GM12878 (cell line): ENCODE data around the gene SUMF1. TPM values are rescaled to one million over a fixed set of nuclear protein-coding genes. Genes with fewer than 3 reads are reported as not detected.

Experiments
- ATAC-seq: fragments of 200-7000 bp; cut with Tn5 transposase; 3 replicates; pipeline ENCODE4 v1.9.1; 2020; ENCODE audit warnings: mild to moderate bottlenecking, moderate library complexity
- BruUV-seq: library from RNA; stranded (reverse); fragments of 400-500 nt; replicated peaks from 2 replicates; lab custom pipeline; 2021; lab: Mats Ljungman, UMichigan
- CTCF ChIA-PET: fragments of 300-600 bp; sonication (Branson Sonifier 250); formaldehyde crosslinking; extraction: SDS; loops from one replicate; lab custom pipeline; 2021; ENCODE audit warnings: inconsistent platforms; lab: Yijun Ruan, JAX
- POLR2A ChIA-PET: fragments of 350-600 bp; formaldehyde crosslinking; extraction: SDS; loops from one replicate; lab custom pipeline; 2021; ENCODE audit warnings: inconsistent platforms; lab: Charles Lee
- RAD21 ChIA-PET: fragments of 300-600 bp; sonication (Branson Sonifier 250); formaldehyde crosslinking; loops from one replicate; lab custom pipeline; 2023; ENCODE audit warnings: antibody characterized with exemption; ENCODE audit not compliant: unreplicated experiment; lab: Charles Lee
- SMC1A ChIA-PET: fragments of 300-600 bp; sonication (Branson Sonifier 250); formaldehyde crosslinking; loops from one replicate; lab custom pipeline; 2023; ENCODE audit not compliant: unreplicated experiment, uncharacterized antibody; lab: Charles Lee
- DNase-seq: peaks from one replicate; pipeline ENCODE4 v3.0.0-alpha.2; 2011; ENCODE audit warnings: low read depth, low spot score
- FAIRE-seq: peaks from 3 replicates; lab custom pipeline; 2011; peaks lifted over from hg19 to GRCh38; lab: Jason Lieb, UNC
- H2AFZ ChIP-seq: 2 replicates; pipeline ENCODE4 v1.6.0; 2011; ENCODE audit warnings: low read depth, low read length, control low read depth; ENCODE audit not compliant: control insufficient read depth
- H3K27ac ChIP-seq: 2 replicates; pipeline ENCODE4 v1.5.1; 2011; ENCODE audit warnings: control low read depth; ENCODE audit not compliant: control insufficient read depth, insufficient read depth
- H3K27me3 ChIP-seq, 2 experiments: replicated peaks in 1 of 2; 2 replicates each; pipeline versions ENCODE4 v1.6.0 to v1.6.1; 2011; ENCODE audit warnings: low read length in 1 of 2; ENCODE audit not compliant: control insufficient read depth in 2 of 2, insufficient read depth in 2 of 2
- H3K36me3 ChIP-seq, 2 experiments: 2 replicates each; pipeline ENCODE4 v1.5.1; 2011; ENCODE audit warnings: low read length in 1 of 2; ENCODE audit not compliant: control insufficient read depth in 2 of 2, insufficient read depth in 2 of 2
- H3K4me1 ChIP-seq: 2 replicates; pipeline ENCODE4 v1.6.1; 2011; ENCODE audit warnings: mild to moderate bottlenecking, low read length, moderate library complexity, mixed read lengths; ENCODE audit not compliant: control insufficient read depth, insufficient read depth
- H3K4me2 ChIP-seq: 2 replicates; pipeline ENCODE4 v1.6.0; 2011; ENCODE audit warnings: control low read depth; ENCODE audit not compliant: control insufficient read depth, insufficient read depth
- H3K4me3 ChIP-seq: fragments of 200-600 bp; sonication (generic); 2 replicates; pipeline ENCODE4 v1.5.1; 2016
- H3K79me2 ChIP-seq: 2 replicates; pipeline ENCODE4 v1.6.0; 2011; ENCODE audit warnings: low read length; ENCODE audit not compliant: control insufficient read depth, insufficient read depth
- H3K9ac ChIP-seq: 2 replicates; pipeline ENCODE4 v1.8.0; 2011; ENCODE audit warnings: low read length, control low read depth, mixed read lengths; ENCODE audit not compliant: control insufficient read depth, insufficient read depth
- H3K9me3 ChIP-seq: replicated peaks from 3 replicates; pipeline ENCODE4 v1.5.1; 2011; ENCODE audit warnings: mild to moderate bottlenecking, low read length; ENCODE audit not compliant: control insufficient read depth, insufficient read depth
- H4K20me1 ChIP-seq: 2 replicates; pipeline ENCODE4 v1.6.0; 2011; ENCODE audit not compliant: control insufficient read depth, insufficient read depth
- BHLHE40 ChIP-seq, 2 experiments: fragments of 450-650 bp in 1 of 2; IDR thresholded peaks; 2 replicates each; pipeline ENCODE4 v1.6.1; 2011 to 2017; ENCODE audit warnings: low read depth in 2 of 2, borderline replicate concordance in 1 of 2, improper control_type of control experiment in 1 of 2, low read length in 1 of 2, mild to moderate bottlenecking in 1 of 2
- JUND ChIP-seq: IDR thresholded peaks from 2 replicates; pipeline ENCODE4 v1.6.1; 2012; ENCODE audit warnings: low read depth, mild to moderate bottlenecking, low read length, improper control_type of control experiment, moderate library complexity
- MEF2B ChIP-seq: fragments of 450-650 bp; IDR thresholded peaks from 2 replicates; pipeline ENCODE4 v1.6.1; 2018; ENCODE audit warnings: mild to moderate bottlenecking, moderate library complexity; ENCODE audit not compliant: partially characterized antibody, poor library complexity, severe bottlenecking
- MXI1 ChIP-seq: fragments of 150-350 bp; IDR thresholded peaks from 2 replicates; pipeline ENCODE4 v1.6.1; 2011; ENCODE audit warnings: low read depth, mild to moderate bottlenecking, inconsistent platforms, low read length, improper control_type of control experiment
- NFYB ChIP-seq: IDR thresholded peaks from 2 replicates; pipeline ENCODE4 v1.6.1; 2011; ENCODE audit warnings: low read depth, mild to moderate bottlenecking, low read length, improper control_type of control experiment, moderate library complexity; ENCODE audit not compliant: insufficient read depth
- SIX5 ChIP-seq: IDR thresholded peaks from 2 replicates; pipeline ENCODE4 v1.6.1; 2011; ENCODE audit warnings: mild to moderate bottlenecking, low read depth, low read length, moderate library complexity; ENCODE audit not compliant: severe bottlenecking
- SUPT20H ChIP-seq: IDR thresholded peaks from 2 replicates; pipeline ENCODE4 v1.6.1; 2011; ENCODE audit warnings: low read depth, mild to moderate bottlenecking, low read length, moderate library complexity, borderline replicate concordance; ENCODE audit not compliant: control insufficient read depth
- TCF7 ChIP-seq: IDR thresholded peaks from 2 replicates; pipeline ENCODE4 v1.6.1; 2014; ENCODE audit warnings: antibody characterized with exemption, borderline replicate concordance
- WGBS: methylation state at CpG from one replicate; pipeline ENCODE4 v1.1.6; 2016; ENCODE audit warnings: low lambda C conversion rate; ENCODE audit not compliant: insufficient replicate concordance, insufficient coverage; ENCODE audit errors: missing lambda C conversion rate; 5-methylcytosine and 5-hydroxymethylcytosine counted together
- in situ Hi-C: fragments of 300-500 bp; cut with MboI; formaldehyde crosslinking; loops from 9 replicates; pipeline ENCODE4 v1.14.3; 2018; ENCODE audit warnings: mixed read lengths
- intact Hi-C: fragments of 100-400 bp; cut with micrococcal nuclease; formaldehyde crosslinking; loops from one replicate; pipeline ENCODE4 v1.14.2; 2022; ENCODE audit not compliant: unreplicated experiment
- polyA plus RNA-seq, 11 experiments: library from polyadenylated mRNA; depleted of rRNA in 4 of 11; unstranded in 6 of 11; stranded (reverse) in 5 of 11; fragments of >200 nt; fragmentation: Nextera tagmentation in 4 of 11; fragmentation: Illumina TruSeq in 1 of 11; extraction: Ambion mirVana in 4 of 11; extraction: Trizol in 1 of 11; gene quantifications; 1 replicate in 1 of 11; 2 replicates in 10 of 11; pipeline versions ENCODE4 v1.2.1 to v1.2.3, GENCODE V29; 2011 to 2016; ENCODE audit warnings: inconsistent platforms in 2 of 11, missing spikeins in 2 of 11, low read depth in 1 of 11
- total RNA-seq, 4 experiments: library from RNA; depleted of rRNA in 3 of 4; stranded (reverse); fragments of >200 nt in 3 of 4; fragmentation: Illumina TruSeq in 1 of 4; extraction: Trizol in 1 of 4; gene quantifications; 2 replicates each; pipeline versions ENCODE4 v1.2.1 to v1.2.3, GENCODE V29; 2013 to 2021
- TF ChIP-seq, protein P1 (sequence below): fragments of 150-350 bp; IDR thresholded peaks from 2 replicates; pipeline ENCODE4 v1.6.1; 2016; ENCODE audit warnings: low read depth, low read length
- TF ChIP-seq, protein P2 (sequence below): fragments of 450-650 bp; IDR thresholded peaks from 2 replicates; pipeline ENCODE4 v1.6.1; 2017; ENCODE audit warnings: antibody characterized with exemption, mild to moderate bottlenecking, moderate library complexity
- TF ChIP-seq, protein P3 (sequence below): fragments of 450-650 bp; IDR thresholded peaks from 2 replicates; pipeline ENCODE4 v1.6.1; 2017; ENCODE audit warnings: low read depth, mild to moderate bottlenecking, moderate library complexity

The SUMF1 gene
- total and polyA plus RNA-seq, 10 of the 15 experiments (the other 5 are each of a cell fraction or from before 2014, with no cell fraction given): 3.2 to 14.3 (median 8.5) TPM

GRCh38 chr3:4429648-4430350 lies 37.3 kb downstream of the SUMF1 start (continued):
- TF ChIP-seq, protein P1, sequence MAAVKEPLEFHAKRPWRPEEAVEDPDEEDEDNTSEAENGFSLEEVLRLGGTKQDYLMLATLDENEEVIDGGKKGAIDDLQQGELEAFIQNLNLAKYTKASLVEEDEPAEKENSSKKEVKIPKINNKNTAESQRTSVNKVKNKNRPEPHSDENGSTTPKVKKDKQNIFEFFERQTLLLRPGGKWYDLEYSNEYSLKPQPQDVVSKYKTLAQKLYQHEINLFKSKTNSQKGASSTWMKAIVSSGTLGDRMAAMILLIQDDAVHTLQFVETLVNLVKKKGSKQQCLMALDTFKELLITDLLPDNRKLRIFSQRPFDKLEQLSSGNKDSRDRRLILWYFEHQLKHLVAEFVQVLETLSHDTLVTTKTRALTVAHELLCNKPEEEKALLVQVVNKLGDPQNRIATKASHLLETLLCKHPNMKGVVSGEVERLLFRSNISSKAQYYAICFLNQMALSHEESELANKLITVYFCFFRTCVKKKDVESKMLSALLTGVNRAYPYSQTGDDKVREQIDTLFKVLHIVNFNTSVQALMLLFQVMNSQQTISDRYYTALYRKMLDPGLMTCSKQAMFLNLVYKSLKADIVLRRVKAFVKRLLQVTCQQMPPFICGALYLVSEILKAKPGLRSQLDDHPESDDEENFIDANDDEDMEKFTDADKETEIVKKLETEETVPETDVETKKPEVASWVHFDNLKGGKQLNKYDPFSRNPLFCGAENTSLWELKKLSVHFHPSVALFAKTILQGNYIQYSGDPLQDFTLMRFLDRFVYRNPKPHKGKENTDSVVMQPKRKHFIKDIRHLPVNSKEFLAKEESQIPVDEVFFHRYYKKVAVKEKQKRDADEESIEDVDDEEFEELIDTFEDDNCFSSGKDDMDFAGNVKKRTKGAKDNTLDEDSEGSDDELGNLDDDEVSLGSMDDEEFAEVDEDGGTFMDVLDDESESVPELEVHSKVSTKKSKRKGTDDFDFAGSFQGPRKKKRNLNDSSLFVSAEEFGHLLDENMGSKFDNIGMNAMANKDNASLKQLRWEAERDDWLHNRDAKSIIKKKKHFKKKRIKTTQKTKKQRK: no peak
- no peak for TF ChIP-seq JUND
- TF ChIP-seq MEF2B: no peak
- TF ChIP-seq SUPT20H: no peak
- no peak for TF ChIP-seq SIX5
- TF ChIP-seq TCF7: no peak

DNA sequence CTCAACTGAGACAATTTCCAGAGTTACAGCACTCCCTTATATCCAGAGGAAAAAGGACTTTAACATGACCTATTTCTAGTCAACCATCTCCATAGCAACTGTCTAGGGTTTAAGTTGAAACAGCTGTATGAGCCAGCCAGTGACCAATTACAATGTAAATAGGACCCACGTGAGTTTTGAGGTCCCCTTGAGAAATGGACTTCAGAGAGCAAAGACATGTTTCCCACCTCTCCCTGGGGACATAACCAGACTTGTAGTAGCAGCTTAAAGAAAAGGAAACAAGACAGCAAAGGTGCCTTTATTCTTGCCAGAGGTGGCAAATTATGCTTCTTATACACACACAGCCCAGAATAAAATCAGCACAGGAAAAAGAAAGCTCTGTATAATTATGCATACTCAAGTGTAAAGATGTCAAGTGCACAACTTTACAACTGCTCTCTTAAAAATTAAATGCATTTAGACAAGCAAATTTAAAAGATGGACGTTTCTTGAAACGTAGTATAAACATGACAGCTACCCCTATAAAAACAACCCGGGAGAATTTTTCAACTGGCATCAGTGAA lies 40.2 kb downstream of the SUMF1 start:
- Histone ChIP-seq H2AFZ (peak overlapping the region; percentile 34; the same call in 1 of the 2 replicates), H3K4me1 (peaks cover 11% of the 10 kb centered on the region), H3K79me2 (no peaks in the 10 kb centered on the region), H4K20me1 (no peaks in the 10 kb centered on the region), H3K4me2 (0 out of 2 replicates have a peak overlapping the region, but pooled peaks have one; percentile 12), H3K27ac (peak overlapping the region; percentile 33), H3K9me3 (peaks cover 1% of the 10 kb centered on the region; the same call in 2 of the 3 replicates), H3K9ac (no peak overlapping the region), H3K36me3 (no peaks in the 10 kb centered on the region), H3K27me3 (no peaks in the 10 kb centered on the region), H3K4me3 (no peak overlapping the region)
- FAIRE-seq (no peak), ATAC-seq (peak; percentile 90), DNase-seq (peak; percentile 91)
- RAD21 ChIA-PET: interaction anchor here (0.9 to 4.4 kb wide), 11 partner anchors 10 to 329 kb away, joined by 3 to 19 read pairs (median 5); partner anchors contain the start of genes ITPR1 and SUMF1
- intact Hi-C loops: loop anchor here (5.0 kb wide), 2 partner anchors 65 to 80 kb away; partner anchors contain the start of gene ITPR1
- CTCF ChIA-PET: interaction anchor here (1.0 to 2.6 kb wide), 4 partner anchors 67 to 207 kb away, joined by 4 to 8 read pairs (median 4); partner anchors contain the start of gene ITPR1
- no TSS peak for BruUV-seq
- WGBS: 40% methylated on average over 4 of the region's 4 CpGs
- POLR2A ChIA-PET: interaction anchor here (0.7 to 2.4 kb wide), 3 partner anchors 17 to 81 kb away, joined by 5 to 8 read pairs (median 6); partner anchors contain the start of gene ITPR1
- in situ Hi-C loops: no loop called here
- SMC1A ChIA-PET: interaction anchor here (0.7 to 3.3 kb wide), 12 partner anchors 8 to 94 kb away, joined by 3 to 16 read pairs (median 4); no protein-coding TSS in a partner anchor
- peak; percentile 63; the same call in 1 of the 2 replicates for TF ChIP-seq MXI1
- peak; percentile 71 to 77 for TF ChIP-seq BHLHE40 (IDR thresholded peaks at IDR 0.05; ENCODE audit: borderline replicate concordance in 1 of 2, low read depth in 2 of 2, low read length in 1 of 2)
- peak; percentile 48; the same call in 1 of the 2 replicates for TF ChIP-seq NFYB
- TF ChIP-seq, protein P2, sequence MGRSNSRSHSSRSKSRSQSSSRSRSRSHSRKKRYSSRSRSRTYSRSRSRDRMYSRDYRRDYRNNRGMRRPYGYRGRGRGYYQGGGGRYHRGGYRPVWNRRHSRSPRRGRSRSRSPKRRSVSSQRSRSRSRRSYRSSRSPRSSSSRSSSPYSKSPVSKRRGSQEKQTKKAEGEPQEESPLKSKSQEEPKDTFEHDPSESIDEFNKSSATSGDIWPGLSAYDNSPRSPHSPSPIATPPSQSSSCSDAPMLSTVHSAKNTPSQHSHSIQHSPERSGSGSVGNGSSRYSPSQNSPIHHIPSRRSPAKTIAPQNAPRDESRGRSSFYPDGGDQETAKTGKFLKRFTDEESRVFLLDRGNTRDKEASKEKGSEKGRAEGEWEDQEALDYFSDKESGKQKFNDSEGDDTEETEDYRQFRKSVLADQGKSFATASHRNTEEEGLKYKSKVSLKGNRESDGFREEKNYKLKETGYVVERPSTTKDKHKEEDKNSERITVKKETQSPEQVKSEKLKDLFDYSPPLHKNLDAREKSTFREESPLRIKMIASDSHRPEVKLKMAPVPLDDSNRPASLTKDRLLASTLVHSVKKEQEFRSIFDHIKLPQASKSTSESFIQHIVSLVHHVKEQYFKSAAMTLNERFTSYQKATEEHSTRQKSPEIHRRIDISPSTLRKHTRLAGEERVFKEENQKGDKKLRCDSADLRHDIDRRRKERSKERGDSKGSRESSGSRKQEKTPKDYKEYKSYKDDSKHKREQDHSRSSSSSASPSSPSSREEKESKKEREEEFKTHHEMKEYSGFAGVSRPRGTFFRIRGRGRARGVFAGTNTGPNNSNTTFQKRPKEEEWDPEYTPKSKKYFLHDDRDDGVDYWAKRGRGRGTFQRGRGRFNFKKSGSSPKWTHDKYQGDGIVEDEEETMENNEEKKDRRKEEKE: no peak
- TF ChIP-seq, protein P3, sequence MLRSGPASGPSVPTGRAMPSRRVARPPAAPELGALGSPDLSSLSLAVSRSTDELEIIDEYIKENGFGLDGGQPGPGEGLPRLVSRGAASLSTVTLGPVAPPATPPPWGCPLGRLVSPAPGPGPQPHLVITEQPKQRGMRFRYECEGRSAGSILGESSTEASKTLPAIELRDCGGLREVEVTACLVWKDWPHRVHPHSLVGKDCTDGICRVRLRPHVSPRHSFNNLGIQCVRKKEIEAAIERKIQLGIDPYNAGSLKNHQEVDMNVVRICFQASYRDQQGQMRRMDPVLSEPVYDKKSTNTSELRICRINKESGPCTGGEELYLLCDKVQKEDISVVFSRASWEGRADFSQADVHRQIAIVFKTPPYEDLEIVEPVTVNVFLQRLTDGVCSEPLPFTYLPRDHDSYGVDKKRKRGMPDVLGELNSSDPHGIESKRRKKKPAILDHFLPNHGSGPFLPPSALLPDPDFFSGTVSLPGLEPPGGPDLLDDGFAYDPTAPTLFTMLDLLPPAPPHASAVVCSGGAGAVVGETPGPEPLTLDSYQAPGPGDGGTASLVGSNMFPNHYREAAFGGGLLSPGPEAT: peak; percentile 66
